HG02678 (cell line): Measurements from ENCODE around the gene LGI4.
"Not testable (repeated sequence)": the region's sequence is repeated elsewhere in the genome, so short reads cannot be mapped to it uniquely, and the experiment has no call there.

ENCODE experiments used
- ATAC-seq: cut with Tn5 transposase; IDR thresholded peaks from one replicate; pipeline ENCODE4 v1.9.1; 2021; ENCODE audit warnings: mild to moderate bottlenecking, moderate library complexity; ENCODE audit not compliant: unreplicated experiment

The LGI4 gene

DNA sequence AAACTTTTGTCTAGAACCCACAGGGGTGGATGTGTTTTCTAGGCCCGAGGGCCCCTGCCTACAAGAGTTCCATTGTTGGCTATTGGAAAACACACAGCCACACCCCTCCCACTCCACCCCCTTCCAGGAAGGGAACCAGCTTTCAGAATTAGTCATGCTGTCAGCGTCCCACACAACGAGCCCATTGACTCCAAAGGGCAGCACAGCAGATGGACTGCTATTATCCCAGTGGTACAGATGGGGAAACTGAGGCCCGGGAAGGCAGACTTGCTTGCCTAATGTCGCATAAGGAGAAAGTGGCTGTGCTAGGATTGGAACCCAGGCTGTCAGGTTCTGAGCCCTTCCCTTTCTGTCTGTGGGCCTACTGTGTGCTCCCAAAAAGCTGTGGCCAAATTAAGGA, 27.3 kb downstream of the LGI4 start:
- ATAC-seq: no peak

GRCh38 chr19:35106898-35107541, 27.8 kb downstream of the LGI4 start:
- ATAC-seq: no peak

- no peak for ATAC-seq
Measured at GRCh38 chr19:35106291-35106583, 28.6 kb downstream of the LGI4 start.

- ATAC-seq: no peak
Measured at GRCh38 chr19:35105411-35106290, 29.2 kb downstream of the LGI4 start.

- no peak for ATAC-seq
Measured at GRCh38 chr19:35105047-35105410, 29.8 kb downstream of the LGI4 start.

GRCh38 chr19:35104361-35104760, 30.5 kb downstream of the LGI4 start:
- ATAC-seq: no peak

DNA sequence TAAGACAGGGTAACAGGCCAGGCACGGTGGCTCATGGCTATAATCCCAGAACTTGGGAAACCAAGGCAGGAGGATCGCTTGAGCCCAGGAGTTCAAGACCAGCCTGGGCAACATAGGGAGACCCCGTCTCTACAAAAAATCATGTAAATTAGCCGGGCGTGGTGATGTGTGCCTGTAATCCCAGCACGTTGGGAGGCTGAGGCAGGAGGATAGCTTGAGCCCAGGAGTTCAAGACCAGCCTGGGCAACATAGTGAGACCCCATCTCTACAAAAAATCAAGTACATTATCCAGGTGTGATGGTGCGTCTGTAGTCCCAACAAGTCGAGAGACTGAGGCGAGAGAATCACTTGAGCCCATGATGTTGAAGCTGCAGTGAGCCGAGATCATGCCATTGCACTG, 31.2 kb downstream of the LGI4 start:
- ATAC-seq: not testable (repeated sequence)

DNA sequence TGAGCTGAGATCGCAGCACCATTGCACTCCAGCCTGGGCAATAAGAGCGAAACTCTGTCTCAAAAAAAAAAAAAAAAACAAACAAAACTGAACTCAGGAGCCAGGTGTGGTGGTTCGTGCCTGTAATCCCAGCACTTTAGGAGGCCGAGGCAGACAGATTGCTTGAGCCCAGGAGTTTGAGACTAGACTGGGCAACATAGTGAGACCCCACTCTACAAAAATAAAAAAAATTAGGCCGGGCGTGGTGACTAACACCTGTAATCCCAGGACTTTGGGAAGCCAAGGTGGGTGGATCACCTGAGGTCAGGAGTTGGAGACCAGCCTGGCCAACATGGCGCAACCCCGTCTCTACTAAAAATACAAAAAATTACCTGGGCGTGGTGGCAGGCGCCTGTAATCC, 32.9 kb downstream of the LGI4 start:
- not testable (repeated sequence) for ATAC-seq

DNA sequence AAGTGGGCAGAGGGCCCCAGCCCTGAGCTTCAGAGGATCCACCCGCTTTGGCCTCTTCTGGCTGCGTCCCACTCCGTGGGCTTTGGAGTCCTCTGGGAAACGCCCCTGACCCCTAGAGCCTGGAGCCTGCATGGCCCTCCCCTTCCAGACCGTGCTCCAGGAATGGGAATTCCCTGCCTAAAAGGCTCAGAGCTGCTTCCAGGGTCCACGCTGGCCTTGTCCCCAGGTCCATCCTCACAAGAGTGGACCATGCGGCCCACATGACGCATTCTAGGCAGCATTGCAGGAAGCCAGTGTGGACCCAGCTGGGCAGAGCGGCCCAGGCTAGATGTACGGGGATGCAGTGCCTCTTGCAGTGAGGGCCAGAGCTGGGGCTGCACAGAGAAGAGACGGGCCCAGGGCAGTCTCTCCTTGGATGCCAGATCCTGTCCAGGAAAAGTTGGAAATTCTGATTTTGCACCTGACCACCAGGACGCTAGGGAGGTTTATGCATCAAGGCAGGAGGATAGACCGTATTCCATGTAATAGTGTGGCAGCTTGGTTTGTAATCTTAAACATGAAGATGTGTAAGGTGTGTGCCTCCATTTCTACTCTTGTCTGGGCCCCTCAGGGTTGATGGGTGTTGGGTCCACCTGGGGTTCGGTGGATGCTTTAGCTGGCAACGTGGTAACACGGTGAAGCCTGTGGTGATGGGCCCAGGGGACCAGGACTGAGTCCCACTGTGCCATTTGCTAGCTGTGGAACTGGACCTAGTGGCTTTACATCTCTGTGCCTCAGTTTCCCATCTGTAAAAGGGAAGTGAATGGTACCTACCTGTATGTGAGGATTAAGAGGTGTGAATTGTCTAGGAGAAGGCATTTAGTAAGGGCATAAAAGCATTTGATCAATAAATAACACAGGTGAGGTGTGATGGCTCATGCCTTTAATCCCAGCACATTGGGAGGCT, 34.0 kb downstream of the LGI4 start:
- no peak for ATAC-seq

GRCh38 chr19:35099897-35100275, 35.0 kb downstream of the LGI4 start:
- no peak for ATAC-seq

- no peak for ATAC-seq
Measured at GRCh38 chr19:35099155-35099896, 35.5 kb downstream of the LGI4 start.

DNA sequence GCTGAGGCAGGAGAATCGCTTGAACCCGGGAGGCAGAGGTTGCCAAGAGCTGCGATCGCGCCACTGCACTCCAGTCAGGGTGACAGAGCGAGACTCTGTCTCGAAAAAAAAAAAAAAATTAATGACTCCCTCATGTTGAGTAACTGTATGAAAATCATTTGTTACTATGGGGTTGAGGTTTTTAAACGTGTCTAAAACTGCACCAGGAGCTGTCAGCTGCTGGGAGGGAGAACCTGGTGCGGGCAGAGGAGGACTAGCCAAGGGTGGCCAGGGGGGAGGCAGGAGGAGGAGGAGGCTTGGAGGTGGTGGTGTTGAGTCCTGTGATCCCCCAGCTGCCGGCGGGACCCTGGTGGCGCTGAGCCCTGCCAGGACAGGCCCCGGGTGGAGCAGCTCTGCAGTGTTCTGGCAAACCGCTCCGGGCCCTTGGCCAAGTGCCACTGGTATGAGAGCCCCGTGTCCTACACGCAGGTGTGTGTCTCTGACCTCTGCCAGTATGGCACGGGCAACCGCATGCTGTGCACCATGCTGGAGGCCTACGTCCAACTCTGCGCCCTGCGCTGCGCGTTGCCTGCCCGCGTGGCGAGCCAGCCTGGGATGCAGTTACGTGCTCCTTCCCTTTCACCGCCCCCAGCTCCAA, 36.3 kb downstream of the LGI4 start:
- ATAC-seq: no peak

GRCh38 chr19:35095667-35096368, 39.0 kb downstream of the LGI4 start:
- ATAC-seq: no peak

DNA sequence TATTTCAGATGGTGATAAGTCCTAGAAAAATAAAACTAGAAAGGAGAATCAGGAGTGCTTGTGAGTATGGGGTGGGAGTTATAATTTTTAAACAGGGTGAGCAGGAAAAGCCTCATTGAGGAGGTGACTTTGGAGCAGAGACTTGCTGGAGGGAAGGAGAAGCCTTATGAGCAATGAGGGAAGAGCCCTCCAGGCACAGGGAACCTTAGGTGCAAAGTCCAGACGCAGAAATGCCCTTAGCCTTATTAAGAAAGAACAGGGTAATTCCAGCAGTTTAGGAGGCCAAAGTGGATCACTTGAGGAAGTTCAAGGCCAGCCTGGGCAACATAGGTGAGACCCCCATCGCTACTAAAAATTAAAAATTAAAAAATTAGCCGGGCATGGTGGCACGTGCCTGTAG, 40.2 kb downstream of the LGI4 start:
- no peak for ATAC-seq

GRCh38 chr19:35093941-35094647, 40.8 kb downstream of the LGI4 start:
- no peak for ATAC-seq

DNA sequence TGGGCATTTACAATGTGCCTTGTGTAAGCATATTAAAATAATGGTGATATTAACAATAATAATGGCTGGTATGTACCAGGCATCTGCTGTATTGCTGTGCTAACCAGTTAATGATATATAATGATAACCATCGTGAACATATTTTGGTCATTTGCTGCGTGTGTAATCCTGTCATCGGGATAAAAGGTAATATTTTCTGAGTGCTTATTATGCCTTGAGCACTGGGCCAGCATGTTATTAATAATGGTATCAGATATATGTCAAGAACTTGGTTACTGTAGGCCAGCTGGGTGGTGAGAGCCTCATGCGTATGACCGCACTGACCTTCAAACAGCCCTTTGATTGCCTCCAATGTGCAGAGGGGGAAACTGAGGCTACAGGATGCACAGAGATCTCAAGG, 41.4 kb downstream of the LGI4 start:
- no peak for ATAC-seq

- ATAC-seq: no peak
Measured at GRCh38 chr19:35090506-35091214, 44.2 kb downstream of the LGI4 start.

DNA sequence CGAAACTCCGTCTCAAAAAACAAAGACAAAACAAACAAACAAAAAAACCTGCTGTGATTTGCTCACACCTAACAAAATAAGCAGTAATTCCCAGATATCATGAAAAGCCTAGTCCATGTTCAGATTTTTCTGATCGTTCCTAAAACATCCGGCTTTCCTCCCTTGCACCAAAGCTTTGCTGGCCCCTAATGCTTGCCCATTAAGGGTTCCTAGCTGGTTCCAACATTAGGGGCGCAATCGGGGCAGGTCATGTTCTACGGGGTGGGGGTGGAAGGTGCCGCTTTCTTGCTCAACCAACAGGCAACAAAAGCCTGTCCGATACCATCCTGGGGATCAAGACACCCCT, 44.7 kb downstream of the LGI4 start:
- no peak for ATAC-seq

- ATAC-seq: no peak
Measured at GRCh38 chr19:35089554-35089953, 45.3 kb downstream of the LGI4 start.
